WI38 (cell line): ENCODE results near the gene FSTL4.

ENCODE experiments used
- H3K4me3 ChIP-seq: 2 replicates; pipeline ENCODE4 v1.5.1; 2011; ENCODE audit warnings: low read depth, mild to moderate bottlenecking, control low read depth, low read length
- TF ChIP-seq, protein P1 (sequence below): IDR thresholded peaks from 2 replicates; pipeline ENCODE4 v1.5.1; 2012; ENCODE audit warnings: low read depth, mild to moderate bottlenecking, control low read depth, low read length

FSTL4 gene

DNA sequence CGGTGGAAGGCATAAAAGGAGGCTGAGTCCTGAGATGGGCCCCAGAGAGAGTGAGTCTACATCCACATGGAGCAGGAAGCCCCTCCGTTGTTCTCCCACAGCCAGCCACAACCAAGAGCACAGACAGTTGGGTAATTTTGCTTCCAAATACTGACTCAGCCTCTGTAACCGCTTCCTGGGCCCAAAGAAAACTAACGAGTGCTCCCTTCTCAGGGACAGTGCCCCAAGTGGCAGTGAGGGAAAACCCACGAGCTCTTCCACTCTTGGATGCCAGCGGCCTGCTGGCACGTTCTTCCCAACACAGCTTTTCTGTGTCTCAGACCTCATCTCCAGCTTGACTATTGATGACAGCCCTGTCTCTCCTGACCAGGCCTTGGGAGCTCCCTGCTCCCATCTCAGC lies 207.6 kb downstream of the FSTL4 start:
- TF ChIP-seq, protein P1, sequence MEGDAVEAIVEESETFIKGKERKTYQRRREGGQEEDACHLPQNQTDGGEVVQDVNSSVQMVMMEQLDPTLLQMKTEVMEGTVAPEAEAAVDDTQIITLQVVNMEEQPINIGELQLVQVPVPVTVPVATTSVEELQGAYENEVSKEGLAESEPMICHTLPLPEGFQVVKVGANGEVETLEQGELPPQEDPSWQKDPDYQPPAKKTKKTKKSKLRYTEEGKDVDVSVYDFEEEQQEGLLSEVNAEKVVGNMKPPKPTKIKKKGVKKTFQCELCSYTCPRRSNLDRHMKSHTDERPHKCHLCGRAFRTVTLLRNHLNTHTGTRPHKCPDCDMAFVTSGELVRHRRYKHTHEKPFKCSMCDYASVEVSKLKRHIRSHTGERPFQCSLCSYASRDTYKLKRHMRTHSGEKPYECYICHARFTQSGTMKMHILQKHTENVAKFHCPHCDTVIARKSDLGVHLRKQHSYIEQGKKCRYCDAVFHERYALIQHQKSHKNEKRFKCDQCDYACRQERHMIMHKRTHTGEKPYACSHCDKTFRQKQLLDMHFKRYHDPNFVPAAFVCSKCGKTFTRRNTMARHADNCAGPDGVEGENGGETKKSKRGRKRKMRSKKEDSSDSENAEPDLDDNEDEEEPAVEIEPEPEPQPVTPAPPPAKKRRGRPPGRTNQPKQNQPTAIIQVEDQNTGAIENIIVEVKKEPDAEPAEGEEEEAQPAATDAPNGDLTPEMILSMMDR = no peak
- H3K4me3 ChIP-seq = no peak overlapping the region

DNA sequence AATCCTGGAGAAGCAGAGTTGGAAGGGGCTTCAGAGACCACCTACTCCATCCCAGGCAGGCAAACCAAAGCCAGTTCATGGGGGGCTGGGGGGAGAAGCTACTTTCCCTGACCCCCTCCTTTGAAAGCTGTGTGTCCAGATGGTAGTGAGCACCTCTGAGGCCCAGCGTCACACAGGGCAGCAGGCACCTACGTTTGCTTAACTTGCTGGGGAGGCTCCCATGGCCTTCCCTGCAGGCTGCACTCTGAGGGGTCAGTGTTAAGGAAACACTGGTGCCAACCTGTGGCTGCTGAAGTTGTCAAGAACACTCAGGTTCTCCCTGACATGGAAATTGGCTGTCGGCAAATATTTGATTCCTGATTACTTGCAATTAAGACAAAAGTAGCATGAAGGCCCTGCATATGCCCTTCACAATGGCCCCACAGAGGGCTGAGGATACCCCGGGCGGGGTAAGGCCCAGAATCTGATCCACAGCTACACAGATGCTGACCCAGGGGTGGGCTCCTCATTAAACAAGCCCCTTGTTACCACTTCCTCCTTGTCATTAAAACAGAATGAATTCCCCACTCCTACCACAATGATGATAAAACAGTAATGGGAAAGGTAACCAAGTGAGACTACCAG lies 208.5 kb downstream of the FSTL4 start:
- no peak overlapping the region for H3K4me3 ChIP-seq
- TF ChIP-seq, protein P1 = no peak

DNA sequence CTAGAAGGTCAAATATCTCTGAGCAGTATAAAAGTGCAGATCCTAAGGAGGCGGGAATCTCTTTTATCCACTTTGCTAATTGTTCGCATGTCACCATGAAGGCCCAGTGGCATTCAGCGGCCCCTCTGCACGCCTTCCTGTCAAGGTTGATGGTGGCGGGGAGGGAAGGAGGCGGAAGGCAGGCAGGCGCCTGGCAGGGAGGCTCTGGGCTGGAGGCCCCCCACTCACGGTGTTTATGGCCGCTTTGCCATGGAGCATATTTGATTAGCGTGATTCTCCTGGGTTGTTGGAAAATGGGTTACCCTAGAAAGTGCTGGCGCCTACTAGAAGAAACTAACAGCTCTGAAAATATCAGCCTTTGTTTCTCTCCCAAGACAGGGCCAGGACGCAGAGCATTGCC lies 209.6 kb downstream of the FSTL4 start:
- TF ChIP-seq, protein P1 = no peak
- no peak overlapping the region for H3K4me3 ChIP-seq

DNA sequence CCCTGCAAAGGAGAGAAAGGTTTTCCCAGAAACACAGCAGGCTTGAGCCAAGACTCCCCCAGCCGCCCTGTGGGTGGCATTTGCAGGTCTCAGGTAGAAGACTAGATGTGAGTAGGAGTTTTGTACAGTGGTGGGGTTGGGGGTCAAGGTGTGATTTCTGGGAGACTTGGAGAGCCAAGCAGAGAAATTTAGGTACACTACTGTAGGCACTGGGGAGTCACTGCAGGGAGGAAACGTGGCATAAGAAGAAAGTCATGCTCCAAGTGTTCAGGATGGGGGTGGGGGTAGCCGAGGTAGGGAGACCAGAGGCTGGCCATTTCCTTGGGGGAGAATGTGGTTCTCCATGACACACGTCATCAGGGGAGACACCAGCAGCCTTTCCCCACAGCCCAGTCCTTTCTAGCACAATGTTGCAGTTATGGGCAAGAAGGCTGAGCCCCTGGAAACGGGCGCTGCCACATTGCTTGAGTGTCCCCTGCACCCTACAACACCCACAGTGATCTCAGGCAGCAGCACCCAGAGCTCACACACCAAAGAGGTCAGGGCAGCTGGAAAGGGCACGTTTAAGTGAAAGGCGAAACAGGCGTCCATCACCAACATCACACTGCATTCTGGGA lies 210.5 kb downstream of the FSTL4 start:
- TF ChIP-seq, protein P1 = no peak
- no peak overlapping the region for H3K4me3 ChIP-seq

DNA sequence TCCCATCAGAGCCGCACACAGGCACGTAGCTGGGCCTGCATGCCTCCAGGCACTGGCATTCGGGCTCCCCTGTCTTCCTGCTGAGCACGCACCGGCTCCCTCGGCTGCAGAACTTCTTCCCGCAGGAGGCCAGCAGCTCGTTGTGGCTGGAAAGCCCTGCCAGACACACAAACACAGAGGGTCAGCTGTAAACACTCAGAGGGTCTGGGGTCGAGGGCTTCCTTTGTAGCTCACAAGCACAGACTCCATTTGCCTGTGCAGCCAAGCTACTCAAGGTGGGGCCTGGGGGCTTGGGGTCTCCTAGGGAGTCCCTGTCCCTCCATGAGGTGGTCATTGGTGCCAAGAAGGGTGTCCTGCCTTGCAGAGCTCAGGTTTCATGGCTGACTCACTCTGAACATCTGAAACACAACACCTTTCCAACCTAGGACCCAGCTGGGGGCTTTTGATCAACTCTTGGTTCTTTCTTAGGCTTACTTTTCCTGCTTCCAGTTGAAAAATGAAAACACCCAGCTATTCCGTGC lies 211.4 kb downstream of the FSTL4 start:
- no peak overlapping the region for H3K4me3 ChIP-seq
- TF ChIP-seq, protein P1 = no peak

DNA sequence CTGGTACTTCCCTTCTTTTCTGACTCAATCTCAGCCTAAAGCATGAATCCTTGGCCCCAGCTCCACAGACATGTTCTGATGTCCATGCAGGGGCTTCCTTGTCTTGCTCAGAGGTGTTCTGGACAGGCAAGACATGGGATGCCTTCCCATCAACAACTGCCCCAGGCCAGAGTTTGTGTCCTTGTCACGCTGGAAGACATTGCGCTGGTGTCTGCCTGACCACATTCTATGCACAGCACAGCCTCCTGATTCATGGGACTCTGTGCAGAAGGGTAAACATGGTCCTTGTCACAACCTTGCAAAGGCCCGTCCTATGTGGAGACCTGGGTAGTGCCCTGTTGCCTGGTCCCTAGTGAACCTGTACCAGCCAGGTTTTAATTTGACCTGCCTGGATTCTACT lies 212.2 kb downstream of the FSTL4 start:
- TF ChIP-seq, protein P1 = no peak
- no peak overlapping the region for H3K4me3 ChIP-seq

DNA sequence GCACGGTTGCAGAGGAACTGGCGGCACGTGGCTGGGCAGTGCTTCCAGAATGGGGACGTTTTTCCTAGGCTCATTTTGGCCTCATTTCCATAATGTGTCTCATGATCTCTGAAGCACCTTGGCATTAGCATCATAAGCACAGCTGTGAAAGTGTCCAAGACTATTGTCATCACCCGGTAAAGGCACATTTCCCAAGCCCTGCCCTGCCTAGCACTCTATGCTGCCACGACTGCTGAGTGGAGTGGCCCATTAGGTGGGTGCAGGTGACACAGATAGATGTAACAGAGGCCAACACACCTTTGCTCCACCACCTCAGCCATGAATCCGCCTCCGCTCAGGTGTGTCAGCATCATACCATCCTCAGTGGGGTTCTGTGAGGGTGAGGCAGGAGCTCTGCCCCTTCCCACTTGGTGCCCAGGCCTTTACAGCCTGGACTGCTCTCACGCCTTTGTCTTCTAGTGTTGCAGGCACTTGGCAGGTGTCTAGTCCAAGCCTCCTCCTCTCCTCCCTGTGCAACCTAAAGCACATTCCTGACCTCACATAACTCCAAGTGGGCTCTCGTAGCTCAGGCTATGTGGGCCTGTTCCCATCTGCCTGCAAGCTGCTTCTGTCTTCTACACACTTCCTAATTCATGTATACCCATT lies 213.0 kb downstream of the FSTL4 start:
- TF ChIP-seq, protein P1 = no peak

More for the DNA sequence above, 213.0 kb downstream of the FSTL4 start:
- no peak overlapping the region for H3K4me3 ChIP-seq
